ENCODE results near the gene TBXAS1.

Gene TBXAS1

GRCh38 chr7:139829025-139829774 is at the start of gene TBXAS1:
TBXAS1 (plus strand) TSS chr7:139829264; CDS start chr7:139829391, 127 bp downstream.
- DNase-seq: no peak

GRCh38 chr7:139782932-139783331 is 46.1 kb upstream of the TBXAS1 start:
- DNase-seq: no peak

- no peak for DNase-seq
Observed at GRCh38 chr7:139783647-139784385, 45.2 kb upstream of the TBXAS1 start.

GRCh38 chr7:139784648-139785047 is 44.4 kb upstream of the TBXAS1 start:
- no peak for DNase-seq

- no peak for DNase-seq
Observed at GRCh38 chr7:139791316-139791715, 37.7 kb upstream of the TBXAS1 start.

- DNase-seq: no peak
Observed at GRCh38 chr7:139797607-139798006, 31.5 kb upstream of the TBXAS1 start.

- no peak for DNase-seq
Observed at GRCh38 chr7:139798221-139798620, 30.8 kb upstream of the TBXAS1 start.

- DNase-seq: no peak
Observed at GRCh38 chr7:139798892-139799291, 30.2 kb upstream of the TBXAS1 start.

GRCh38 chr7:139799586-139799985 is 29.5 kb upstream of the TBXAS1 start:
- DNase-seq: no peak

- no peak for DNase-seq
Observed at GRCh38 chr7:139804571-139804970, 24.5 kb upstream of the TBXAS1 start.

GRCh38 chr7:139807009-139807408 is 22.1 kb upstream of the TBXAS1 start:
- no peak for DNase-seq

- no peak for DNase-seq
Observed at GRCh38 chr7:139808427-139808826, 20.6 kb upstream of the TBXAS1 start.

GRCh38 chr7:139808846-139809442 is 20.1 kb upstream of the TBXAS1 start:
- DNase-seq: no peak

- DNase-seq: no peak
Observed at GRCh38 chr7:139811066-139811465, 18.0 kb upstream of the TBXAS1 start.

- no peak for DNase-seq
Observed at GRCh38 chr7:139813151-139813550, 15.9 kb upstream of the TBXAS1 start.

GRCh38 chr7:139813689-139814088 is 15.4 kb upstream of the TBXAS1 start:
- no peak for DNase-seq

- no peak for DNase-seq
Observed at GRCh38 chr7:139817249-139817648, 11.8 kb upstream of the TBXAS1 start.

GRCh38 chr7:139820089-139820488 is 9.0 kb upstream of the TBXAS1 start:
- no peak for DNase-seq

GRCh38 chr7:139821349-139822105 is 7.5 kb upstream of the TBXAS1 start:
- no peak for DNase-seq

GRCh38 chr7:139822855-139823254 is 6.2 kb upstream of the TBXAS1 start:
- no peak for DNase-seq

- no peak for DNase-seq
Observed at GRCh38 chr7:139823959-139824521, 5.0 kb upstream of the TBXAS1 start.

GRCh38 chr7:139825666-139826290 is 3.3 kb upstream of the TBXAS1 start:
- no peak for DNase-seq

Data from NCI-H2227 treated with DMSO at 0.1 percent for 48 hours (cell line).